Neural cell (in vitro differentiated cells): ENCODE measurements around the gene UBXN10. TPM values are rescaled to one million over a fixed set of nuclear protein-coding genes. Genes with fewer than 3 reads are reported as not detected.

Experiments
- H2AFZ ChIP-seq: fragments of 200-600, 300-800 bp; sonication (generic), shearing (Covaris generic); 2 replicates; pipeline ENCODE4 v1.6.0; 2014; ENCODE audit warnings: low read depth, mild to moderate bottlenecking, antibody characterized with exemption, low read length, moderate library complexity
- H3F3A ChIP-seq: fragments of 200-600 bp; shearing (Covaris generic); 2 replicates; pipeline ENCODE4 v1.6.1; 2016; ENCODE audit warnings: mild to moderate bottlenecking, moderate library complexity, mixed read lengths, antibody characterized with exemption, low read length; ENCODE audit not compliant: insufficient read depth, poor library complexity, severe bottlenecking
- H3K27ac ChIP-seq: fragments of 200-600, 300-800 bp; sonication (generic), shearing (Covaris generic); 2 replicates; pipeline ENCODE4 v1.5.1; 2014; ENCODE audit warnings: mild to moderate bottlenecking, low read length, moderate library complexity
- H3K27me3 ChIP-seq: fragments of 300-800, 200-600 bp; sonication (generic), shearing (Covaris generic); 2 replicates; pipeline ENCODE4 v1.6.0; 2014; ENCODE audit warnings: mild to moderate bottlenecking, low read depth, low read length, moderate library complexity; ENCODE audit not compliant: insufficient read depth
- H3K36me3 ChIP-seq: fragments of 300-800, 200-600 bp; sonication (generic), shearing (Covaris generic); 2 replicates; pipeline ENCODE4 v1.5.1; 2014; ENCODE audit warnings: mild to moderate bottlenecking, antibody characterized with exemption, low read length, moderate library complexity; ENCODE audit not compliant: insufficient read depth
- H3K4me2 ChIP-seq: fragments of 300-800, 200-600 bp; sonication (generic), shearing (Covaris generic); 2 replicates; pipeline ENCODE4 v1.6.0; 2014; ENCODE audit warnings: mild to moderate bottlenecking, low read length
- H3K4me3 ChIP-seq: fragments of 300-800, 200-600 bp; sonication (generic), shearing (Covaris generic); 2 replicates; pipeline ENCODE4 v1.5.1; 2014; ENCODE audit warnings: mild to moderate bottlenecking, low read length, moderate library complexity
- H3K79me2 ChIP-seq: fragments of 200-600 bp; shearing (Covaris generic); replicated peaks from 2 replicates; pipeline ENCODE4 v1.6.0; 2014; ENCODE audit warnings: mild to moderate bottlenecking, low read length, moderate library complexity; ENCODE audit not compliant: insufficient read depth
- H3K9ac ChIP-seq: fragments of 300-800, 200-600 bp; sonication (generic), shearing (Covaris generic); 2 replicates; pipeline ENCODE4 v1.6.1; 2016; ENCODE audit warnings: mild to moderate bottlenecking, low read length, mixed read lengths
- H3K9me2 ChIP-seq: fragments of 200-600 bp; shearing (Covaris generic); 2 replicates; pipeline ENCODE4 v1.6.1; 2016; ENCODE audit warnings: mild to moderate bottlenecking, low read length, mixed read lengths; ENCODE audit not compliant: insufficient read depth
- H3K9me3 ChIP-seq: fragments of 200-600, 300-800 bp; sonication (generic), shearing (Covaris generic); 2 replicates; pipeline ENCODE4 v1.6.1; 2016; ENCODE audit warnings: mild to moderate bottlenecking, mixed run types, low read length, moderate library complexity, mixed read lengths
- H4K20me1 ChIP-seq: fragments of 200-600 bp; shearing (Covaris generic); 2 replicates; pipeline ENCODE4 v1.6.1; 2016; ENCODE audit warnings: mild to moderate bottlenecking, mixed run types; ENCODE audit not compliant: insufficient read depth
- EP300 ChIP-seq: fragments of 450-650 bp; conservative IDR thresholded peaks from 2 replicates; pipeline ENCODE4 v1.6.1; 2014; ENCODE audit warnings: antibody characterized with exemption, mild to moderate bottlenecking, moderate library complexity; ENCODE audit not compliant: poor library complexity, severe bottlenecking
- EZH2 ChIP-seq: fragments of 200-600, 300-800 bp; shearing (Covaris generic), sonication (generic); IDR thresholded peaks from 2 replicates; pipeline ENCODE4 v1.6.1; 2014; ENCODE audit warnings: antibody characterized with exemption, low read length, borderline replicate concordance, mild to moderate bottlenecking; ENCODE audit not compliant: insufficient read depth, poor library complexity, severe bottlenecking
- MXI1 ChIP-seq: fragments of 450-650 bp; conservative IDR thresholded peaks from 2 replicates; pipeline ENCODE4 v1.6.1; 2014; ENCODE audit warnings: antibody characterized with exemption, mild to moderate bottlenecking; ENCODE audit not compliant: poor library complexity, severe bottlenecking
- POLR2AphosphoS5 ChIP-seq: IDR thresholded peaks from 2 replicates; pipeline ENCODE4 v1.6.1; 2012
- RAD21 ChIP-seq: fragments of 450-650 bp; conservative IDR thresholded peaks from 2 replicates; pipeline ENCODE4 v1.6.1; 2014; ENCODE audit warnings: antibody characterized with exemption, mild to moderate bottlenecking, moderate library complexity
- SMC3 ChIP-seq: fragments of 450-650 bp; conservative IDR thresholded peaks from 2 replicates; pipeline ENCODE4 v1.6.1; 2014; ENCODE audit warnings: antibody characterized with exemption, mild to moderate bottlenecking, moderate library complexity; ENCODE audit not compliant: poor library complexity
- TAF1 ChIP-seq: IDR thresholded peaks from 2 replicates; pipeline ENCODE4 v1.6.1; 2012; ENCODE audit warnings: low read depth
- polyA plus RNA-seq: library from polyadenylated mRNA; depleted of rRNA; stranded (reverse); fragments of >200 nt; gene quantifications from 2 replicates; pipeline ENCODE4 v1.2.3, GENCODE V29; 2014
- TF ChIP-seq, protein P1 (sequence below): IDR thresholded peaks from 2 replicates; pipeline ENCODE4 v1.6.1; 2012; ENCODE audit warnings: borderline replicate concordance
- TF ChIP-seq, protein P2 (sequence below): fragments of 450-650 bp; IDR thresholded peaks from 2 replicates; pipeline ENCODE4 v1.5.1; 2014; ENCODE audit warnings: antibody characterized with exemption, mild to moderate bottlenecking, moderate library complexity; ENCODE audit not compliant: poor library complexity, severe bottlenecking

UBXN10 gene
- polyA plus RNA-seq, 1 donor from 2014 or later, result 0.64 TPM

DNA sequence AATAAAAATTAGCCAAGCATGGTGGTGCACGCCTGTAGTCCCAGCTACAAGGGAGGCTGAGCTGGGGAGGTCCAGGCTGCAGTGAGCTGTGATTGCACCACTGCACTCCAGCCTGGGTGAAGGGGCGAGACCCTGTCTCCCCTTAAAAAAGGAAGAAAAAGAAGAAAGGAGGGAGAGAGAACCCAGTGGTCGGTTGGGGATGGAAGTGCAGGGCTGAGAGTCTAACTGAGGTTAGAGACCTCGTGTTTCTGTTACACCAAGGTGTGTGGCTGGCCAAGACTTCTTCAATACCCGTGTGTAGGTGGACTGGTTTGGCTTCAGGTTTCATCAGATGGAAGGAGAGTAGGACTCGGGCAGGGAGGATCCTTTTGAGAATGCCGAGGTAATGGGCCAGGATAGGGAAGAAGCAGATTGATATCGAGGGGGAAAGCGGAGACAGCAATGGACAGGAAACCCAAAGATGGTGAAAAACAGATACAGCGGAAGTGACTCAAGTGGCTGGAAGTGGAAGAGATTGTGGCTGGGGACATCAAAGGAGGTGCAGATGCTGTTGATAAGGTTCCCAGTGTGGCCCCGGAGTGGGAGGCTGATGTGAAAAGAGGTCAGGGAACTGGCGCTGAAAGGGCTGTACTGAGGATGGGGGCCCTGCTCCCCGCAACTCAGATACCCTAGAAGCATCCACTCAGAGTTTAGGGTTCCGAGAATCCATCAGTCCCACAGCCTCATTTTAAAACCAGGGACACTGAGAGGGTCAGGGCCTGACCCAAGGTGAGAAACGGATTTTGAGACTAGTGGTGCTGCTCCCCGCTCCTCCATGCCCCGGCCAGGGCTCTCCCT is 681 bp upstream of the UBXN10 start:
- Histone ChIP-seq H3K9me3 (no peaks in the 10 kb centered on the region), H3F3A (no peaks in the 10 kb centered on the region), H3K4me3 (peak overlapping the region; percentile 65), H4K20me1 (no peaks in the 10 kb centered on the region), H3K4me2 (no peak overlapping the region), H3K9ac (no peak overlapping the region), H3K79me2 (no peaks in the 10 kb centered on the region), H2AFZ (no peak overlapping the region), H3K27me3 (no peaks in the 10 kb centered on the region), H3K36me3 (no peaks in the 10 kb centered on the region), H3K9me2 (no peaks in the 10 kb centered on the region), H3K27ac (no peak overlapping the region)
- TF ChIP-seq TAF1 (no peak), EP300 (no peak), RAD21 (no peak), MXI1 (no peak), POLR2AphosphoS5 (no peak), SMC3 (no peak), EZH2 (no peak)
- TF ChIP-seq, protein P1, sequence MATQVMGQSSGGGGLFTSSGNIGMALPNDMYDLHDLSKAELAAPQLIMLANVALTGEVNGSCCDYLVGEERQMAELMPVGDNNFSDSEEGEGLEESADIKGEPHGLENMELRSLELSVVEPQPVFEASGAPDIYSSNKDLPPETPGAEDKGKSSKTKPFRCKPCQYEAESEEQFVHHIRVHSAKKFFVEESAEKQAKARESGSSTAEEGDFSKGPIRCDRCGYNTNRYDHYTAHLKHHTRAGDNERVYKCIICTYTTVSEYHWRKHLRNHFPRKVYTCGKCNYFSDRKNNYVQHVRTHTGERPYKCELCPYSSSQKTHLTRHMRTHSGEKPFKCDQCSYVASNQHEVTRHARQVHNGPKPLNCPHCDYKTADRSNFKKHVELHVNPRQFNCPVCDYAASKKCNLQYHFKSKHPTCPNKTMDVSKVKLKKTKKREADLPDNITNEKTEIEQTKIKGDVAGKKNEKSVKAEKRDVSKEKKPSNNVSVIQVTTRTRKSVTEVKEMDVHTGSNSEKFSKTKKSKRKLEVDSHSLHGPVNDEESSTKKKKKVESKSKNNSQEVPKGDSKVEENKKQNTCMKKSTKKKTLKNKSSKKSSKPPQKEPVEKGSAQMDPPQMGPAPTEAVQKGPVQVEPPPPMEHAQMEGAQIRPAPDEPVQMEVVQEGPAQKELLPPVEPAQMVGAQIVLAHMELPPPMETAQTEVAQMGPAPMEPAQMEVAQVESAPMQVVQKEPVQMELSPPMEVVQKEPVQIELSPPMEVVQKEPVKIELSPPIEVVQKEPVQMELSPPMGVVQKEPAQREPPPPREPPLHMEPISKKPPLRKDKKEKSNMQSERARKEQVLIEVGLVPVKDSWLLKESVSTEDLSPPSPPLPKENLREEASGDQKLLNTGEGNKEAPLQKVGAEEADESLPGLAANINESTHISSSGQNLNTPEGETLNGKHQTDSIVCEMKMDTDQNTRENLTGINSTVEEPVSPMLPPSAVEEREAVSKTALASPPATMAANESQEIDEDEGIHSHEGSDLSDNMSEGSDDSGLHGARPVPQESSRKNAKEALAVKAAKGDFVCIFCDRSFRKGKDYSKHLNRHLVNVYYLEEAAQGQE, result no peak
- TF ChIP-seq, protein P2, sequence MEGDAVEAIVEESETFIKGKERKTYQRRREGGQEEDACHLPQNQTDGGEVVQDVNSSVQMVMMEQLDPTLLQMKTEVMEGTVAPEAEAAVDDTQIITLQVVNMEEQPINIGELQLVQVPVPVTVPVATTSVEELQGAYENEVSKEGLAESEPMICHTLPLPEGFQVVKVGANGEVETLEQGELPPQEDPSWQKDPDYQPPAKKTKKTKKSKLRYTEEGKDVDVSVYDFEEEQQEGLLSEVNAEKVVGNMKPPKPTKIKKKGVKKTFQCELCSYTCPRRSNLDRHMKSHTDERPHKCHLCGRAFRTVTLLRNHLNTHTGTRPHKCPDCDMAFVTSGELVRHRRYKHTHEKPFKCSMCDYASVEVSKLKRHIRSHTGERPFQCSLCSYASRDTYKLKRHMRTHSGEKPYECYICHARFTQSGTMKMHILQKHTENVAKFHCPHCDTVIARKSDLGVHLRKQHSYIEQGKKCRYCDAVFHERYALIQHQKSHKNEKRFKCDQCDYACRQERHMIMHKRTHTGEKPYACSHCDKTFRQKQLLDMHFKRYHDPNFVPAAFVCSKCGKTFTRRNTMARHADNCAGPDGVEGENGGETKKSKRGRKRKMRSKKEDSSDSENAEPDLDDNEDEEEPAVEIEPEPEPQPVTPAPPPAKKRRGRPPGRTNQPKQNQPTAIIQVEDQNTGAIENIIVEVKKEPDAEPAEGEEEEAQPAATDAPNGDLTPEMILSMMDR, result no peak

DNA sequence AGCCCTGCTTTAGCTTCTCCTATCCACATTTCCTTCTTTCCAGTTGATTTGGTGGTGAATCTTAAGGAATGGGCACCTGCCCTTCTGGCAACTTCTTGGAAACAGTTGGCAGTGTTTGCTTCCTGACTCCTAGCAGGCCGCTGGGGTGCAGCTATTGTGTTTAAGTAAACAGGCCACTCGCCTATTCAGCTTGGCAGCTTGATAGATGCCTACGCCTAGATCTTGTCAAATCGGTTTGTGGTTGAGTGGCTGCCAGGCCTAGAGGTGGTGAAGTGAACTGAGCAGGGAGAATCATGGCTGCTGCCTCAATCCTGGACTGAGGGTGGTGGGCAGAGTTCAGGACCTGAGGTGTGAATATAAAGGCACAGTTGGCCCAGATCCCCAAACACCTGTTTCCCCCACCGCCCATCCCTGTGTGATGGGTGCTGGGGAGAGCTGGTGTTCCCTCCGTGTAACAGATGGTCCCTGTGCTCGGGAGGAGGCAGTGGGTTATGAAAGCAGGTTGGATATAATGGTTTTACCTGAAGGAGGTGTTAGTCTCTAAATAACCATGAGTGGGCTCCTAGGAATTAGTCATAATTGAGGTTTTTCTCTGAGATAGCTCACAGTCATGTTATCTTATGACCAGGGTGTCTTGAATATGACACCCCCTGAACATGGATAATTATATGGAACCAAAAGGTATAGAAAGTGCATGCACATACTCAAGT is 1.4 kb downstream of the UBXN10 start:
- Histone ChIP-seq H3F3A (no peaks in the 10 kb centered on the region), H3K9me2 (no peaks in the 10 kb centered on the region), H3K27me3 (no peaks in the 10 kb centered on the region), H3K36me3 (no peaks in the 10 kb centered on the region), H2AFZ (no peak overlapping the region), H3K4me2 (no peak overlapping the region), H4K20me1 (no peaks in the 10 kb centered on the region), H3K4me3 (no peak overlapping the region), H3K9ac (no peak overlapping the region), H3K27ac (no peak overlapping the region), H3K9me3 (no peaks in the 10 kb centered on the region), H3K79me2 (no peaks in the 10 kb centered on the region)
- no peak for TF ChIP-seq EP300
- TF ChIP-seq, protein P1, result no peak
- no peak for TF ChIP-seq MXI1
- TF ChIP-seq RAD21, result no peak
- no peak for TF ChIP-seq TAF1
- TF ChIP-seq SMC3, result no peak
- TF ChIP-seq, protein P2, result no peak
- no peak for TF ChIP-seq EZH2
- no peak for TF ChIP-seq POLR2AphosphoS5
